ENCODE measurements around the gene PRPF38B. TPM values are rescaled to one million over a fixed set of nuclear protein-coding genes. Genes with fewer than 3 reads are reported as not detected.
A peak's percentile ranks its signal among the peaks of the same experiment; 100 is the strongest.
"Not testable (repeated sequence)": the region's sequence is repeated elsewhere in the genome, so short reads cannot be mapped to it uniquely, and the experiment has no call there.

Gene PRPF38B
- 10 to 100 TPM; 57.3 to 99.4 (median 80.4) TPM for polyA plus RNA-seq (ENCODE audit: insufficient read length in 4 of 4)

DNA sequence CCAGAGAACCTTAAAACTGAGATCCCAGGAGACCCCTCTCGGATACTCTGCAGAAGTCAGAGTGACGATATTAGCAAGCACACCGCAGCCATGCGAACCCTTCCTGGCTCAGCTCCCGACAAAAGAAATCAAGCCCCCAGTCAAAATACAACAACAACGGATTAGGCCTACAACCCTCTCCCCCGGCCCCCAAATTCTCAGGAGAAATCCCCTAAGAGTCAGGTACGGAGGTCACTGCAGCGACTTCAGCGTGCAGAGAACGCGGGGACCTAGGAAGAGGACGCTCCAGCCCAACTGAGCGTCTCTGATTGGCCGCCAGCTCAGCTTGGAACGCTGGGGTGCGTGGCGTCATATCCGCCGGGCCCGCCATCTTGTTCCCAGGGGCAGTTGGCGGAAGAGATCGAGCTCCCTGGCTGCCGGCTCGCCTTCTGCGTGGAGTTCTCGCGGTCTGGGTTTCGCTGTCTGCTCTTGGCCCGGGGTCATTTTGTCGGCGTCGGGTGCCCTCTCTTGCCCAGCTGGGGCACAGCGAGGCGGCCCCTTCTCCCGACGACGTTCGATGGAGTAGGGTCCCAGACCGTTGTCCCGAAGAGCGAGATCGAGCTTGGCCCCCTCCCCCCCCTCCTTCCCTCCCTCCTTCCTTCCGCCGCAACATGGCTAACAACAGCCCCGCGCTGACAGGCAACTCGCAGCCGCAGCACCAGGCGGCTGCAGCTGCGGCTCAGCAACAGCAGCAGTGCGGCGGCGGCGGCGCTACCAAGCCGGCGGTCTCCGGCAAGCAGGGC, at the start of gene PRPF38B:
TSS of gene PRPF38B (plus strand) at position 369 of the 782 bp plus-strand sequence. CDS start at position 651, 282 bp downstream.
- peak; percentile 89 to 93 (median 92) for DNase-seq (ENCODE audit: low read depth in 4 of 4, low spot score in 2 of 4)

- DNase-seq (ENCODE audit: low read depth in 4 of 4, low spot score in 2 of 4) = peak in 3 of 4 donors; percentile 37 to 49 (median 48)
Measured at GRCh38 chr1:108643492-108644335, 48.4 kb upstream of the PRPF38B start.

DNA sequence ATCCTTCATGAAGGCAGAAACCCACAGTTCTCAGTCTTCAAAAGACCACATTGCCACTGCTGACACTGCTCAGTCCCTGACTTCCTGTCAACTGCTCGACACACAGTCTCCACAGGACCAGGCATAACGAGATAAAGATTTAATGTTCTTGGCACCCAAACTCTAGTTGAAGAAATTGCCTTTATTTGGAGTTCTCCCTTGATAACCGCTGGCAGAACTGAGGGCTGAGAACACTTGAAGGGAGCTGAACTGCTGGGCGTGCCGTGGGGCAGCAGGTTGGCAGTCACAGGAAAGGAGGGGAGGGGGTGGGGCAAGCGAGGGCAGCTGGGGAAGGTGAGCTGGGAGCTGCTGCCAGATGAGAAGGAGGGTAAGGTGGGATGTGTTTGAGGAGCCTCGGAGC, 47.1 kb upstream of the PRPF38B start:
- DNase-seq (ENCODE audit: low read depth in 4 of 4, low spot score in 2 of 4) = no peak

- no peak for DNase-seq (ENCODE audit: low read depth in 4 of 4, low spot score in 2 of 4)
Measured at GRCh38 chr1:108645564-108646184, 46.4 kb upstream of the PRPF38B start.

DNA sequence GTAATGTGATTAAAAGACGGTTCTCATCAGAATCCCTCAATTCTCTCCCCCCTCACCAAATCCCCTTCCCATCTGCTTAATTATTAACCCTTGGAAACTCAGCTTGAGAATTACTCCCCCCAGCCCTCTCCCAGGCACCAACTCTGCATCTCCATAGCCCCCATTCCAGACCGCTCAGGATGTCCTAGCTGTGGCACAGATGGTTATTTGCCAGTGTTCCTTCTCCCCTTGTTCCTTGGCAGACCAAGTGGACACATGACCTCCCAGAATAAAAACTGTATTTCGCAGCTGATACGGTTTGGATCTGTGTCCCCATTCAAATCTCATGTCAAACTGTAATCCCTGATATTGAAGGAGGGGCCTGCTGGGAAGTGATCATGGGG, 45.9 kb upstream of the PRPF38B start:
- no peak for DNase-seq (ENCODE audit: low read depth in 4 of 4, low spot score in 2 of 4)

- no peak for DNase-seq (ENCODE audit: low read depth in 4 of 4, low spot score in 2 of 4)
Measured at GRCh38 chr1:108646648-108647269, 45.4 kb upstream of the PRPF38B start.

- DNase-seq (ENCODE audit: low read depth in 4 of 4, low spot score in 2 of 4) = no peak
Measured at GRCh38 chr1:108653431-108654105, 38.5 kb upstream of the PRPF38B start.

- no peak for DNase-seq (ENCODE audit: low read depth in 4 of 4, low spot score in 2 of 4)
Measured at GRCh38 chr1:108657356-108658080, 34.6 kb upstream of the PRPF38B start.

GRCh38 chr1:108661030-108661609, 31.0 kb upstream of the PRPF38B start, which contains the start of gene HENMT1:
Gene HENMT1, minus strand, starts transcription at chr1:108661093. Its CDS starts 1,209 bp downstream, at chr1:108659884.
- DNase-seq (ENCODE audit: low read depth in 4 of 4, low spot score in 2 of 4) = peak; percentile 46 to 81 (median 57)

GRCh38 chr1:108663074-108663473, 29.0 kb upstream of the PRPF38B start:
- no peak for DNase-seq (ENCODE audit: low read depth in 4 of 4, low spot score in 2 of 4)

- DNase-seq (ENCODE audit: low read depth in 4 of 4, low spot score in 2 of 4) = no peak
Measured at GRCh38 chr1:108664481-108664880, 27.6 kb upstream of the PRPF38B start.

DNA sequence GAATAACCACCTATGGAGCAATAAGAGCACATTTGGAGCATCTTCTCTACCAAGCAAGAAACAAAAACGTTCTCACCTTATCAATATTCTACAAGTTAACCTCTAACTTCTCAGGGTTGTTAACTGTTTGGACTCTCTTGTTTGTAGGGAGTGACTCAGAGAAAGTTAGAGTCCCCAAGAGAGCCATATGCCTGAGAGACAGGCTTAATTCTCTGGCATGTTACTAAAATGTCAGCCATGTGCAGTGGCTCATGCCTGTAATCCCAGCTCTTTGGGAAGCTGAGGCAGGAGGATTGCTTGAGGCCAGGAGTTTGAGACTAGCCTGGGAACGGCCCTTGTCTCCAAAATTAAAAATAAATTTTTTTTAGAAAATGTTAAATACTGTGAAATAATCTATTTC, 27.0 kb upstream of the PRPF38B start:
- no peak for DNase-seq (ENCODE audit: low read depth in 4 of 4, low spot score in 2 of 4)

DNA sequence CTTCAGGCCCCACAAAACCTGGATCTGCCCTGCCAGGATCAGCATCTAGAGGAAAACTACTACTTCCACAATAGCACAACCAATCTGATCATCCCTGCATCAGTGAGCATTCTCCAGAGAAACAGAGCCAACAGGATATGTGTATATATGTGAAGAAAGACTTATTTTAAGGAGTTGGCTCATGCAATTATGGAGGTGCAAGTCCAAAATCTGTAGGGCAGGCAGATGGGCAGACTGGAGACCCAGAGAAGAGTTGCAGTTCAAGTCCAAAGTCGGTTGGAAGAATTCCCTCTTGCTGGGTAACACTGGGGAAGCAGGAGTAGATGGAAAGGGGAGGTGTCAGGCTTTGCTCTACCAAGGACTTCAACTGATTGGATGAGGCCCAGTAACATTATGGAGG, 26.3 kb upstream of the PRPF38B start:
- DNase-seq (ENCODE audit: low read depth in 4 of 4, low spot score in 2 of 4) = no peak

- not testable (repeated sequence) for DNase-seq (ENCODE audit: low read depth in 4 of 4, low spot score in 2 of 4)
Measured at GRCh38 chr1:108667422-108667821, 24.7 kb upstream of the PRPF38B start.

- no peak for DNase-seq (ENCODE audit: low read depth in 4 of 4, low spot score in 2 of 4)
Measured at GRCh38 chr1:108668777-108669176, 23.3 kb upstream of the PRPF38B start.

- no peak for DNase-seq (ENCODE audit: low read depth in 4 of 4, low spot score in 2 of 4)
Measured at GRCh38 chr1:108669679-108670078, 22.4 kb upstream of the PRPF38B start.

- no peak for DNase-seq (ENCODE audit: low read depth in 4 of 4, low spot score in 2 of 4)
Measured at GRCh38 chr1:108670131-108670773, 21.9 kb upstream of the PRPF38B start.

- no peak for DNase-seq (ENCODE audit: low read depth in 4 of 4, low spot score in 2 of 4)
Measured at GRCh38 chr1:108671143-108671542, 21.0 kb upstream of the PRPF38B start.
